ENCODE data around the gene PGAP6.

PGAP6 gene

GRCh38 chr16:324451-325334, 57.1 kb downstream of the PGAP6 start:
- DNase-seq: no peak

DNA sequence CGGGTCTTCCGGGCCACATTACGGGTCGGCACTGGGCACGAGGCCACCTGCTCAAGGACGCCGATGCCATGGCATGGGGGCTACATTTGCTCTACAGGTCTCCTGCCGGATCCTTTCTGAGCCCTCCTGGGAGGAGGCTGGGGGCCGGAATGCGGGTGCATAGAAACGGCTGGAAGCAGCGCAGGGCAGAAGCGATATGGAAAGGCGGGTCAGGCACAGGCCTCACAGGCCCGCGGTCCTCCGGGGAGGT, 57.7 kb downstream of the PGAP6 start:
- no peak for DNase-seq

- DNase-seq: no peak
Measured at GRCh38 chr16:322476-323143, 59.2 kb downstream of the PGAP6 start.

DNA sequence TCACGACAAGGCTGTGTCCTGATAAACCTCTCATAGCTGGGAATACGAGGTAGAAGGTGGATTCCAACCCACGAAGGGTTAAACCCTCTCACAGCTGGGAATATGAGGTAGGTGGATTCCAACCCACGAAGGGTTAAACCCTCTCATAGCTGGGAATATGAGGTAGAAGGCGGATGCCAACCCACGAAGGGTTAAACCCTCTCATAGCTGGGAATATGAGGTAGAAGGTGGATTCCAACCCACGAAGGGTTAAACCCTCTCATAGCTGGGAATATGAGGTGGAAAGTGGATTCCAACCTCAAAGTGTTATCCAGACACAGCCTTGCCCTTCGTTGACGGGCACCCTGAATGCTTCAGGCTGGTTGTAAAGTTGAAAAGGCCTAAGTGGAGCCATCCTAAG, 60.2 kb downstream of the PGAP6 start:
- no peak for DNase-seq
